Effector memory CD8-positive, alpha-beta T cell (primary cell): Measurements from ENCODE around the gene TTC28.
"Not testable (repeated sequence)": the region's sequence is repeated elsewhere in the genome, so short reads cannot be mapped to it uniquely, and the experiment has no call there.

ENCODE experiments used
- ATAC-seq: fragments of 150-1000 bp; cut with Tn5 transposase; replicated peaks from 2 replicates; pipeline ENCODE4 v1.10.0; 2021; ENCODE audit warnings: mild to moderate bottlenecking, moderate library complexity
- DNase-seq, 3 experiments: peaks; one replicate each; pipeline ENCODE4 v3.0.0; 2021
- H3K27ac Mint-ChIP-seq, 2 donors: one replicate each; pipeline ENCODE4 v1.8.0; 2022; ENCODE audit warnings: mild to moderate bottlenecking in 2 of 2, mixed read lengths in 2 of 2, moderate library complexity in 2 of 2
- H3K27me3 Mint-ChIP-seq, 2 donors: one replicate each; pipeline ENCODE4 v1.8.0; 2022; ENCODE audit warnings: mixed read lengths in 2 of 2
- H3K36me3 Mint-ChIP-seq: one replicate; pipeline ENCODE4 v1.8.0; 2022; ENCODE audit warnings: mild to moderate bottlenecking, moderate library complexity, mixed read lengths; ENCODE audit not compliant: insufficient read depth
- H3K4me1 Mint-ChIP-seq, 2 donors: one replicate each; pipeline ENCODE4 v1.8.0; 2022; ENCODE audit warnings: low read depth in 2 of 2, mixed read lengths in 2 of 2
- H3K4me3 Mint-ChIP-seq, 2 donors: one replicate each; pipeline ENCODE4 v1.8.0; 2022; ENCODE audit warnings: mild to moderate bottlenecking in 2 of 2, mixed read lengths in 2 of 2, moderate library complexity in 2 of 2
- H3K9me3 Mint-ChIP-seq, 2 donors: one replicate each; pipeline ENCODE4 v1.8.0; 2022; ENCODE audit warnings: mixed read lengths in 2 of 2

Gene TTC28

GRCh38 chr22:28548406-28548805 lies 131.2 kb downstream of the TTC28 start:
- no peak overlapping the region for H3K27ac Mint-ChIP-seq
- peaks cover 10 to 40% of the 10 kb centered on the region in 2 donors for H3K27me3 Mint-ChIP-seq
- no peaks in the 10 kb centered on the region for H3K36me3 Mint-ChIP-seq
- H3K4me1 Mint-ChIP-seq = no peaks in the 10 kb centered on the region
- H3K9me3 Mint-ChIP-seq = no peaks in the 10 kb centered on the region
- DNase-seq (no peak), ATAC-seq (no peak)
- no peak overlapping the region for H3K4me3 Mint-ChIP-seq

- no peak for ATAC-seq
- Mint-ChIP-seq H3K27ac (no peak overlapping the region), H3K9me3 (no peaks in the 10 kb centered on the region), H3K27me3 (peaks cover 19 to 48% of the 10 kb centered on the region in 2 donors), H3K36me3 (no peaks in the 10 kb centered on the region), H3K4me3 (no peak overlapping the region), H3K4me1 (no peaks in the 10 kb centered on the region)
- DNase-seq = no peak
Observed at GRCh38 chr22:28547132-28547842, 132.4 kb downstream of the TTC28 start.

GRCh38 chr22:28544431-28544868 lies 135.2 kb downstream of the TTC28 start:
- ATAC-seq (no peak), DNase-seq (no peak)
- Mint-ChIP-seq H3K9me3 (no peaks in the 10 kb centered on the region), H3K4me1 (no peaks in the 10 kb centered on the region), H3K36me3 (no peaks in the 10 kb centered on the region), H3K27me3 (peaks cover 22 to 39% of the 10 kb centered on the region in 2 donors), H3K4me3 (no peak overlapping the region), H3K27ac (no peak overlapping the region)

GRCh38 chr22:28542980-28543621 lies 136.5 kb downstream of the TTC28 start:
- Mint-ChIP-seq H3K9me3 (no peaks in the 10 kb centered on the region), H3K27ac (no peak overlapping the region), H3K27me3 (peaks cover 18 to 35% of the 10 kb centered on the region in 2 donors), H3K36me3 (no peaks in the 10 kb centered on the region), H3K4me3 (no peak overlapping the region), H3K4me1 (no peaks in the 10 kb centered on the region)
- DNase-seq (no peak), ATAC-seq (no peak)

GRCh38 chr22:28541137-28541536 lies 138.5 kb downstream of the TTC28 start:
- H3K27ac Mint-ChIP-seq = no peak overlapping the region
- peaks cover 18 to 28% of the 10 kb centered on the region in 2 donors for H3K27me3 Mint-ChIP-seq
- no peak for ATAC-seq
- no peak overlapping the region for H3K4me3 Mint-ChIP-seq
- no peaks in the 10 kb centered on the region for H3K36me3 Mint-ChIP-seq
- H3K4me1 Mint-ChIP-seq = no peaks in the 10 kb centered on the region
- no peak for DNase-seq
- no peaks in the 10 kb centered on the region for H3K9me3 Mint-ChIP-seq

GRCh38 chr22:28538922-28539321 lies 140.7 kb downstream of the TTC28 start:
- no peak overlapping the region for H3K4me3 Mint-ChIP-seq
- no peaks in the 10 kb centered on the region for H3K36me3 Mint-ChIP-seq
- ATAC-seq = no peak
- H3K27me3 Mint-ChIP-seq = peaks cover 18 to 21% of the 10 kb centered on the region in 2 donors
- DNase-seq = no peak
- H3K4me1 Mint-ChIP-seq = no peaks in the 10 kb centered on the region
- H3K9me3 Mint-ChIP-seq = no peaks in the 10 kb centered on the region
- no peak overlapping the region for H3K27ac Mint-ChIP-seq

- H3K9me3 Mint-ChIP-seq, H3K36me3 Mint-ChIP-seq, H3K27ac Mint-ChIP-seq, ATAC-seq, DNase-seq, H3K4me3 Mint-ChIP-seq, H3K4me1 Mint-ChIP-seq: not testable (repeated sequence)
- H3K27me3 Mint-ChIP-seq = peaks cover 44 to 50% of the 10 kb centered on the region in 2 donors
Observed at GRCh38 chr22:28530565-28530964, 149.1 kb downstream of the TTC28 start.

GRCh38 chr22:28529144-28529543 lies 150.5 kb downstream of the TTC28 start:
- DNase-seq, H3K27ac Mint-ChIP-seq, ATAC-seq, H3K36me3 Mint-ChIP-seq, H3K4me1 Mint-ChIP-seq, H3K9me3 Mint-ChIP-seq, H3K4me3 Mint-ChIP-seq: not testable (repeated sequence)
- H3K27me3 Mint-ChIP-seq = peaks cover 44 to 50% of the 10 kb centered on the region in 2 donors

GRCh38 chr22:28521451-28521850 lies 158.2 kb downstream of the TTC28 start:
- no peak for ATAC-seq
- Mint-ChIP-seq H3K4me1 (no peaks in the 10 kb centered on the region), H3K4me3 (no peak overlapping the region), H3K36me3 (no peaks in the 10 kb centered on the region), H3K27ac (no peak overlapping the region), H3K27me3 (peaks cover 33 to 62% of the 10 kb centered on the region in 2 donors), H3K9me3 (no peaks in the 10 kb centered on the region)
- no peak for DNase-seq

- Mint-ChIP-seq H3K4me3 (no peak overlapping the region), H3K27ac (no peak overlapping the region), H3K4me1 (no peaks in the 10 kb centered on the region), H3K9me3 (peaks cover 1 to 24% of the 10 kb centered on the region in 2 donors), H3K27me3 (peaks cover 38 to 46% of the 10 kb centered on the region in 2 donors), H3K36me3 (no peaks in the 10 kb centered on the region)
- DNase-seq = no peak
- ATAC-seq = no peak
Observed at GRCh38 chr22:28514321-28514821, 165.3 kb downstream of the TTC28 start.

- not testable (repeated sequence) for H3K4me1 Mint-ChIP-seq, H3K36me3 Mint-ChIP-seq, H3K4me3 Mint-ChIP-seq, DNase-seq, H3K27ac Mint-ChIP-seq, ATAC-seq
- peaks cover 49 to 53% of the 10 kb centered on the region in 2 donors for H3K27me3 Mint-ChIP-seq
- peaks cover 2 to 30% of the 10 kb centered on the region in 2 donors for H3K9me3 Mint-ChIP-seq
Observed at GRCh38 chr22:28512387-28512786, 167.3 kb downstream of the TTC28 start.

GRCh38 chr22:28507896-28508295 lies 171.7 kb downstream of the TTC28 start:
- no peak overlapping the region for H3K27ac Mint-ChIP-seq
- no peak for ATAC-seq

GRCh38 chr22:28506150-28506535 lies 173.5 kb downstream of the TTC28 start:
- H3K27ac Mint-ChIP-seq = no peak overlapping the region
- no peaks in the 10 kb centered on the region for H3K36me3 Mint-ChIP-seq
- peaks cover 48 to 52% of the 10 kb centered on the region in 2 donors for H3K27me3 Mint-ChIP-seq
- H3K9me3 Mint-ChIP-seq = peaks cover 2 to 22% of the 10 kb centered on the region in 2 donors
- H3K4me1 Mint-ChIP-seq = no peaks in the 10 kb centered on the region
- DNase-seq = no peak
- H3K4me3 Mint-ChIP-seq = no peak overlapping the region
- no peak for ATAC-seq

More at GRCh38 chr22:28507896-28508295, 171.7 kb downstream of the TTC28 start:
- peaks cover 2 to 30% of the 10 kb centered on the region in 2 donors for H3K9me3 Mint-ChIP-seq
- H3K36me3 Mint-ChIP-seq = no peaks in the 10 kb centered on the region
- no peaks in the 10 kb centered on the region for H3K4me1 Mint-ChIP-seq
- peaks cover 57 to 61% of the 10 kb centered on the region in 2 donors for H3K27me3 Mint-ChIP-seq
- no peak overlapping the region for H3K4me3 Mint-ChIP-seq
- no peak for DNase-seq
